Endodermal cell (in vitro differentiated cells): ENCODE data around the gene SDK2. TPM values are rescaled to one million over a fixed set of nuclear protein-coding genes. Genes with fewer than 3 reads are reported as not detected.
A peak's percentile ranks its signal among the peaks of the same experiment; 100 is the strongest.

Experiments
- DNase-seq: peaks from one replicate; pipeline ENCODE4 v3.0.0-alpha.2; 2017
- H3K27ac ChIP-seq: 2 replicates; pipeline ENCODE4 v1.5.1; 2013; ENCODE audit warnings: mild to moderate bottlenecking, low read depth, low read length, moderate library complexity
- H3K27me3 ChIP-seq: 2 replicates; pipeline ENCODE4 v1.6.1; 2013; ENCODE audit warnings: mild to moderate bottlenecking, low read length, moderate library complexity; ENCODE audit not compliant: insufficient read depth, control insufficient read depth, poor library complexity, severe bottlenecking
- H3K36me3 ChIP-seq: 2 replicates; pipeline ENCODE4 v1.7.0; 2013; ENCODE audit warnings: mild to moderate bottlenecking, low read length, moderate library complexity; ENCODE audit not compliant: control insufficient read depth, insufficient read depth
- H3K4me1 ChIP-seq: one replicate; pipeline ENCODE4 v1.7.0; 2013; ENCODE audit warnings: low read length; ENCODE audit not compliant: control insufficient read depth, insufficient read depth
- H3K4me3 ChIP-seq: 2 replicates; pipeline ENCODE4 v1.5.1; 2013; ENCODE audit warnings: mild to moderate bottlenecking, low read length, moderate library complexity
- H3K9ac ChIP-seq: 2 replicates; pipeline ENCODE4 v1.6.1; 2013; ENCODE audit warnings: mild to moderate bottlenecking, low read length, moderate library complexity; ENCODE audit not compliant: poor library complexity, severe bottlenecking; ENCODE audit errors: extremely low read depth
- H3K9me3 ChIP-seq: 2 replicates; pipeline ENCODE4 v1.6.1; 2013; ENCODE audit warnings: mild to moderate bottlenecking, low read length, moderate library complexity; ENCODE audit not compliant: control insufficient read depth
- H3K27ac Mint-ChIP-seq: 2 replicates; pipeline ENCODE4 v1.8.0; 2020; ENCODE audit warnings: mixed read lengths
- H3K27me3 Mint-ChIP-seq: 2 replicates; pipeline ENCODE4 v1.8.0; 2021; ENCODE audit warnings: mild to moderate bottlenecking, mixed read lengths; ENCODE audit not compliant: insufficient read depth
- H3K36me3 Mint-ChIP-seq: 2 replicates; pipeline ENCODE4 v1.8.0; 2020; ENCODE audit warnings: low read depth, mixed read lengths
- H3K4me1 Mint-ChIP-seq: 2 replicates; pipeline ENCODE4 v1.8.0; 2020; ENCODE audit warnings: mixed read lengths
- H3K4me3 Mint-ChIP-seq: 2 replicates; pipeline ENCODE4 v1.8.0; 2020; ENCODE audit warnings: mild to moderate bottlenecking, moderate library complexity, mixed read lengths
- H3K9me3 Mint-ChIP-seq: 2 replicates; pipeline ENCODE4 v1.8.0; 2020; ENCODE audit warnings: mild to moderate bottlenecking, mixed read lengths
- CTCF ChIP-seq: fragments of 200-600 bp; sonication (generic); conservative IDR thresholded peaks from 2 replicates; pipeline ENCODE4 v1.5.0; 2021; ENCODE audit warnings: antibody characterized with exemption, mild to moderate bottlenecking
- WGBS, 2 experiments: methylation state at CpG; one replicate each; pipeline versions ENCODE4 v1.1.5 to v1.1.7; 2013; ENCODE audit warnings: missing lambda C conversion rate in 2 of 2, mixed read lengths in 1 of 2; ENCODE audit not compliant: insufficient coverage in 1 of 2, insufficient read length in 1 of 2; 5-methylcytosine and 5-hydroxymethylcytosine counted together
- total RNA-seq, 2 donors: library from RNA; stranded (reverse); fragmentation: NEBNext Ultra II Directional in 1 of 2; extraction: Animal tissue kit (Norgen Biotek cat#: 25700) in 1 of 2; gene quantifications; 2 replicates in 1 of 2; 3 replicates in 1 of 2; pipeline ENCODE4 v1.2.1, GENCODE V29; 2021

SDK2 gene
- total RNA-seq, 2 donors from 2014 or later, result 5.9 to 7.0 TPM

- H3K4me1 ChIP-seq, result peaks cover 20% of the 10 kb centered on the region
- H3K9ac ChIP-seq, result no peak overlapping the region
- WGBS, 2 experiments, result 50 to 60% methylated on average over 1 to 7 of the region's 7 CpGs
- DNase-seq, result peak; percentile 77
- TF ChIP-seq CTCF, result no peak
- H3K27me3 Mint-ChIP-seq, result no peaks in the 10 kb centered on the region
- H3K27me3 ChIP-seq, result peaks cover 3% of the 10 kb centered on the region
- no peaks in the 10 kb centered on the region for H3K9me3 ChIP-seq
- H3K4me3 Mint-ChIP-seq, result no peak overlapping the region
- H3K27ac Mint-ChIP-seq, result peak overlapping the region; percentile 65
- no peaks in the 10 kb centered on the region for H3K36me3 Mint-ChIP-seq
- no peaks in the 10 kb centered on the region for H3K36me3 ChIP-seq
- H3K4me1 Mint-ChIP-seq, result peaks cover 63% of the 10 kb centered on the region
- H3K4me3 ChIP-seq, result no peak overlapping the region
- peak overlapping the region; percentile 41 for H3K27ac ChIP-seq
- H3K9me3 Mint-ChIP-seq, result no peaks in the 10 kb centered on the region
Observed at GRCh38 chr17:73533781-73534180, 110.5 kb downstream of the SDK2 start.

- Mint-ChIP-seq H3K36me3 (no peaks in the 10 kb centered on the region), H3K27me3 (no peaks in the 10 kb centered on the region), H3K4me1 (peaks cover 63% of the 10 kb centered on the region), H3K27ac (peak overlapping the region; percentile 81), H3K9me3 (no peaks in the 10 kb centered on the region), H3K4me3 (no peak overlapping the region)
- no peak overlapping the region for H3K27ac ChIP-seq
- H3K36me3 ChIP-seq, result no peaks in the 10 kb centered on the region
- H3K27me3 ChIP-seq, result no peaks in the 10 kb centered on the region
- 90 to 94% methylated on average over 12 to 13 of the region's 13 CpGs for WGBS, 2 experiments
- peaks cover 20% of the 10 kb centered on the region for H3K4me1 ChIP-seq
- TF ChIP-seq CTCF, result no peak
- no peak for DNase-seq
- no peak overlapping the region for H3K9ac ChIP-seq
- H3K9me3 ChIP-seq, result no peaks in the 10 kb centered on the region
- no peak overlapping the region for H3K4me3 ChIP-seq
Observed at GRCh38 chr17:73533127-73533526, 111.1 kb downstream of the SDK2 start.

DNA sequence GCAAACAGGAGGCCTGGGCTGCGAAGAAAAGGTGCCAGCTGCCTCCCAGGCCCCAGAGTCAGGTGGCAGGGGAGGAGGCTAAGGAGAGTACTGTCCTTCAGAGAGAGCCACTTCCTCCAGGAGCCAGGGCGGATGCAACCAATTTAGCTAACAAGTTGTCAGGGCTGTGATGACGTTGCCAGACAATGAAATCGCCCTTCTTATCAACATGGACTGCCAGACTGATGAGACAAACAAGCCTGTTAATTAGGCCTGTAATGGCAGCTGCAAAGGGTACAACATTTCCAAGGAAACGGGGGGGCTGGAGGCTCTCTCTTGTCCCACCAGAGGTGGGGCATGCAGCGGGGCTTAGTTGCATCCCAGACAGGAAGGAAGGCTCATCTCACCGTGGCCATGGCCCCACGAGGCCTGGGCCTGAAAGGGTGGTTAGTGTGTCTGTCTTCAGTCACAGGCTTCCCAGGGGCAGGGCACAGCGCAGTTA lies 111.8 kb downstream of the SDK2 start:
- Histone ChIP-seq H3K36me3 (no peaks in the 10 kb centered on the region), H3K4me1 (peaks cover 20% of the 10 kb centered on the region), H3K9me3 (no peaks in the 10 kb centered on the region), H3K4me3 (no peak overlapping the region), H3K27ac (peak overlapping the region; percentile 58), H3K9ac (no peak overlapping the region), H3K27me3 (no peaks in the 10 kb centered on the region)
- Mint-ChIP-seq H3K4me1 (peaks cover 57% of the 10 kb centered on the region), H3K36me3 (no peaks in the 10 kb centered on the region), H3K9me3 (no peaks in the 10 kb centered on the region), H3K27ac (peak overlapping the region; percentile 81), H3K4me3 (no peak overlapping the region), H3K27me3 (no peaks in the 10 kb centered on the region)
- peak; percentile 76 for DNase-seq
- 81% methylated on average over 7 to 9 of the region's 9 CpGs for WGBS, 2 experiments
- TF ChIP-seq CTCF, result no peak
